B cell (primary cell): ENCODE results near the gene ARL4A. TPM values are rescaled to one million over a fixed set of nuclear protein-coding genes. Genes with fewer than 3 reads are reported as not detected.

Experiments used
- ATAC-seq: fragments of 200-7000 bp; cut with Tn5 transposase; one replicate; pipeline ENCODE4 v1.10.0; 2021; ENCODE audit warnings: low read depth, mild to moderate bottlenecking, moderate number of reproducible peaks, moderate library complexity
- CTCF ChIA-PET: fragments of 350-600 bp; sonication (Branson Sonifier 250); formaldehyde crosslinking; loops from one replicate; lab custom pipeline; 2021; ENCODE audit warnings: antibody characterized with exemption, inconsistent platforms; lab: Charles Lee
- POLR2A ChIA-PET: fragments of 350-600 bp; sonication (Branson Sonifier 250); formaldehyde crosslinking; loops from one replicate; lab custom pipeline; 2021; ENCODE audit warnings: antibody characterized with exemption; lab: Charles Lee
- DNase-seq: peaks from one replicate; pipeline ENCODE4 v3.0.0; 2013
- H2AFZ ChIP-seq: 2 replicates; pipeline ENCODE4 v1.6.1; 2012; ENCODE audit warnings: mild to moderate bottlenecking, low read depth, low read length; ENCODE audit not compliant: insufficient read depth, poor library complexity, severe bottlenecking
- H3K27ac ChIP-seq, 2 donors: 1 replicate in 1 of 2; 2 replicates in 1 of 2; pipeline ENCODE4 v1.5.1; 2012 to 2013; ENCODE audit warnings: low read length in 2 of 2, mild to moderate bottlenecking in 2 of 2, moderate library complexity in 1 of 2
- H3K27me3 ChIP-seq, 4 experiments: fragments of 200-600 bp in 1 of 4; sonication (generic) in 1 of 4; replicated peaks in 1 of 4; 1 replicate in 2 of 4; 2 replicates in 2 of 4; pipeline versions ENCODE4 v1.6.1 to v1.7.0; 2013 to 2016; ENCODE audit warnings: low read length in 3 of 4, mild to moderate bottlenecking in 2 of 4, mixed read lengths in 1 of 4, moderate library complexity in 1 of 4; ENCODE audit not compliant: insufficient read depth in 4 of 4, control insufficient read depth in 3 of 4; ENCODE audit errors: control extremely low read depth in 1 of 4
- H3K36me3 ChIP-seq, 2 experiments: replicated peaks in 1 of 2; 1 replicate in 1 of 2; 2 replicates in 1 of 2; pipeline versions ENCODE4 v1.6.1 to v1.7.1; 2013; ENCODE audit warnings: low read length in 1 of 2; ENCODE audit not compliant: insufficient read depth in 2 of 2, control insufficient read depth in 1 of 2; ENCODE audit errors: control extremely low read depth in 1 of 2, extremely low read depth in 1 of 2
- H3K4me1 ChIP-seq, 2 donors: fragments of 200-600 bp in 1 of 2; sonication (generic) in 1 of 2; 1 replicate in 1 of 2; 2 replicates in 1 of 2; pipeline versions ENCODE4 v1.5.1 to v1.6.1; 2013 to 2017; ENCODE audit warnings: low read length in 2 of 2; ENCODE audit not compliant: control insufficient read depth in 2 of 2, insufficient read depth in 2 of 2
- H3K4me2 ChIP-seq: replicated peaks from 2 replicates; pipeline ENCODE3; 2012; ENCODE audit warnings: mild to moderate bottlenecking, low read depth, low read length; ENCODE audit not compliant: poor library complexity, severe bottlenecking
- H3K4me3 ChIP-seq, 5 experiments: fragments of 200-600 bp in 1 of 5; sonication (generic) in 1 of 5; 1 replicate in 3 of 5; 2 replicates in 2 of 5; pipeline versions ENCODE4 v1.5.1 to v1.7.0; 2011 to 2016; ENCODE audit warnings: low read length in 4 of 5, mild to moderate bottlenecking in 4 of 5, low read depth in 2 of 5, control low read depth in 1 of 5, moderate library complexity in 1 of 5; ENCODE audit not compliant: insufficient read depth in 1 of 5; ENCODE audit errors: control extremely low read depth in 1 of 5, extremely low read depth in 1 of 5
- H3K79me2 ChIP-seq: fragments of 200-600 bp; sonication (generic); one replicate; pipeline ENCODE4 v1.6.0; 2016; ENCODE audit warnings: low read length; ENCODE audit not compliant: control insufficient read depth, insufficient read depth
- H3K9ac ChIP-seq: fragments of 200-600 bp; sonication (generic); 2 replicates; pipeline ENCODE4 v1.6.1; 2017; ENCODE audit warnings: mild to moderate bottlenecking, low read length, moderate library complexity
- H3K9me3 ChIP-seq, 3 donors: one replicate each; pipeline versions ENCODE4 v1.6.1 to v1.7.1; 2013; ENCODE audit warnings: low read length in 2 of 3; ENCODE audit not compliant: control insufficient read depth in 2 of 3, insufficient read depth in 1 of 3; ENCODE audit errors: control extremely low read depth in 1 of 3
- H4K20me1 ChIP-seq: 2 replicates; pipeline ENCODE4 v1.6.0; 2012; ENCODE audit warnings: mild to moderate bottlenecking, low read length; ENCODE audit not compliant: insufficient read depth, control insufficient read depth, poor library complexity, severe bottlenecking
- H3K27ac Mint-ChIP-seq: one replicate; pipeline ENCODE4 v1.8.0; 2021; ENCODE audit warnings: mixed read lengths
- H3K27me3 Mint-ChIP-seq: one replicate; pipeline ENCODE4 v1.8.0; 2021; ENCODE audit warnings: mixed read lengths
- H3K4me1 Mint-ChIP-seq: one replicate; pipeline ENCODE4 v1.8.0; 2021; ENCODE audit warnings: mixed read lengths
- H3K4me3 Mint-ChIP-seq: one replicate; pipeline ENCODE4 v1.8.0; 2021; ENCODE audit warnings: mixed read lengths
- H3K9me3 Mint-ChIP-seq: one replicate; pipeline ENCODE4 v1.8.0; 2022; ENCODE audit warnings: mixed read lengths; ENCODE audit not compliant: insufficient read depth
- CTCF ChIP-seq: fragments of 200-600 bp; IDR thresholded peaks from one replicate; pipeline ENCODE4 v1.8.0; 2022; ENCODE audit warnings: antibody characterized with exemption, mild to moderate bottlenecking
- EZH2 ChIP-seq: IDR thresholded peaks from 2 replicates; pipeline ENCODE4 v1.6.1; 2012; ENCODE audit warnings: borderline replicate concordance, low read depth, mild to moderate bottlenecking, moderate library complexity, low read length; ENCODE audit not compliant: insufficient read depth, poor library complexity, severe bottlenecking
- WGBS: methylation state at CpG from one replicate; pipeline ENCODE4 v1.1.5; 2013; ENCODE audit warnings: missing lambda C conversion rate; ENCODE audit not compliant: insufficient coverage; 5-methylcytosine and 5-hydroxymethylcytosine counted together
- intact Hi-C: fragments of 100-400 bp; cut with micrococcal nuclease; formaldehyde crosslinking; loops from one replicate; pipeline ENCODE4 v1.10.0; 2022
- polyA plus RNA-seq: library from polyadenylated mRNA; depleted of rRNA; stranded (reverse); fragments of >200 nt; gene quantifications from 2 replicates; pipeline ENCODE4 v1.2.3, GENCODE V29; 2012
- small RNA-seq: library from RNA; depleted of rRNA; stranded (forward); fragments of <200 nt; gene quantifications from one replicate; pipeline ENCODE3, GENCODE V24; 2012; ENCODE audit warnings: low replicate concordance, low read depth; ENCODE audit not compliant: insufficient read length
- total RNA-seq, 2 donors: library from RNA; stranded (reverse); fragments of 120-200 nt in 1 of 2; gene quantifications; 1 replicate in 1 of 2; 2 replicates in 1 of 2; pipeline versions ENCODE4 v1.2.3 to v1.2.4, GENCODE V29; 2013 to 2022

The ARL4A gene
- total and polyA plus RNA-seq, 2 donors (not counting 1 experiment from before 2014, with no cell fraction given) = 14.2 to 100 TPM

GRCh38 chr7:12738665-12739064 lies 51.2 kb downstream of the ARL4A start:
- no peaks in the 10 kb centered on the region for H3K9me3 ChIP-seq
- no peak overlapping the region for H3K9ac ChIP-seq
- TF ChIP-seq EZH2 (no peak), CTCF (no peak)
- H3K4me1 ChIP-seq = no peaks in the 10 kb centered on the region
- no peak overlapping the region for H3K4me3 ChIP-seq
- ATAC-seq (no peak), DNase-seq (no peak)
- no peaks in the 10 kb centered on the region for H3K36me3 ChIP-seq
- Mint-ChIP-seq H3K9me3 (no peaks in the 10 kb centered on the region), H3K4me1 (peaks cover 3% of the 10 kb centered on the region), H3K27me3 (peaks cover 11% of the 10 kb centered on the region), H3K27ac (no peak overlapping the region), H3K4me3 (no peak overlapping the region)
- H3K79me2 ChIP-seq = no peaks in the 10 kb centered on the region
- WGBS = no CpG with 5 or more reads among the region's 2 CpGs
- H4K20me1 ChIP-seq = no peaks in the 10 kb centered on the region
- H3K27ac ChIP-seq = no peak overlapping the region
- intact Hi-C loops = no loop called here
- H2AFZ ChIP-seq = no peak overlapping the region
- no peak overlapping the region for H3K4me2 ChIP-seq
- CTCF ChIA-PET = no interaction called here
- H3K27me3 ChIP-seq = no peaks in the 10 kb centered on the region
- POLR2A ChIA-PET = no interaction called here

Small RNA genes lying within 50 kb of the gene (small RNA-seq; reads per million reads assigned to genes)
- gene RF00264 = not detected

Other genes with a start within 250 kb of the ARL4A start
- gene SCIN, start 116.9 kb upstream of the ARL4A start, total RNA-seq = 0.34 and 0.49 TPM in 2 replicates
- 0.25 and 0.97 TPM in 2 replicates for gene SCIN, start 116.9 kb upstream of the ARL4A start, polyA plus RNA-seq